SJCRH30 (cell line): ENCODE measurements around the gene ADA. TPM values are rescaled to one million over a fixed set of nuclear protein-coding genes. Genes with fewer than 3 reads are reported as not detected.

Experiments used
- DNase-seq, 2 experiments: peaks; one replicate each; pipeline ENCODE4 v3.0.0-alpha.2; 2015 to 2020
- H3K27ac ChIP-seq: fragments of 250-450 bp; sonication (Bioruptor Pico); 2 replicates; pipeline ENCODE4 v1.5.1; 2020; ENCODE audit warnings: mild to moderate bottlenecking, moderate library complexity
- H3K27me3 ChIP-seq: fragments of 250-450 bp; sonication (Bioruptor Pico); 2 replicates; pipeline ENCODE4 v1.5.1; 2020; ENCODE audit warnings: mild to moderate bottlenecking, moderate library complexity
- H3K36me3 ChIP-seq: fragments of 250-450 bp; sonication (Bioruptor Pico); 2 replicates; pipeline ENCODE4 v1.5.1; 2020; ENCODE audit warnings: mild to moderate bottlenecking, moderate library complexity
- H3K4me1 ChIP-seq: fragments of 250-450 bp; sonication (Bioruptor Pico); 2 replicates; pipeline ENCODE4 v1.5.1; 2020; ENCODE audit warnings: mild to moderate bottlenecking, moderate library complexity
- H3K4me3 ChIP-seq: fragments of 250-450 bp; sonication (Bioruptor Pico); 2 replicates; pipeline ENCODE4 v1.5.1; 2020; ENCODE audit warnings: mild to moderate bottlenecking, moderate library complexity
- H3K9me3 ChIP-seq: fragments of 250-450 bp; sonication (Bioruptor Pico); replicated peaks from 2 replicates; pipeline ENCODE4 v1.5.1; 2020; ENCODE audit warnings: mild to moderate bottlenecking, moderate library complexity
- total RNA-seq: library from RNA; depleted of rRNA; stranded (reverse); fragments of >200 nt; shearing (Covaris generic); gene quantifications from 2 replicates; pipeline ENCODE4 v1.2.3, GENCODE V29; 2014

The ADA gene
- total RNA-seq, 1 experiment from 2014 or later, result 19.0 TPM

DNA sequence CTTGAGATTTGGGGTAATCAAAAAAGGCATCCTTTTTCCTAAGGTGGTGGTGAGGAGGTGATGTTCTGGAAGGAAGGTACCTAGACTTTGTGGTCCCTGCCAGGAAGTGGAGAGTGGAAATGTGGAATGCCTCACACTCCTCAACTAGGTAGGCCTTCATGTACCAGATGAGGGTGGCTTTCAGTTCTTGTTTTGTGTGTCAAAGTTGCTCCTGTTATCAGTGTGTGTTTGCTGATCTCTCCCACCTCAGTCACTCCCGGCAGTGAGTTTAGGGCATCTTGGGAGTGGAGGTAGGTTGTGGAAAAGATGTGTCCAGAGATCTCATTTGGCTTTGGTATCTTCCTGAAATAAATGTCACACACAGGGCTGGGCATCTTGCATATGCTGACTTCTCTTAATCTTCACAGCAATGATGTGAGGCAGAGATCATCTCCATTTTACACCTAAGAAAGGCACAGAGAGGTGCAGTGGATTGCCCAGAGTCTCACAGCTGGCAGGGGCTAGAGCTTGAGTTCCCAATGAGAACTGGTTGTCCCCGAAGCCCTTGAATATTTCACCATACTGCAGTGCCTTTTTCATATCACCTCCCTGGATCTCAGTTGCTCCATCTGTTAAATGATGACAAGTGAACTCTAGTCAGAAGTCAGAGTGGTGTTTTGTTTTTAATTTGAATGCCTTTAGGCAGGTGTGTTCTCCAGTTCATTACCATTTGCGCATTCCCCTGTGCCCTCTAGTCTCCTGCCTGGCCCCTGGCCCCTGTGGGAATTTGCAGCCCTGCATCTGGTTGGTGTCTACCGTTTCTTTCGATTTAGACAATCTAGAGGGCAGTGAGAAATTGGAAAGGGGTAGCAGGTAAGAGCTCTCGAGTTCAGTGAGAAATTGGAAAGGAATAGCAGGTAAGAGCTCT, 66.2 kb downstream of the ADA start:
- Histone ChIP-seq H3K27me3 (no peaks in the 10 kb centered on the region), H3K9me3 (no peaks in the 10 kb centered on the region), H3K27ac (no peak overlapping the region), H3K36me3 (no peaks in the 10 kb centered on the region), H3K4me1 (peaks cover 16% of the 10 kb centered on the region), H3K4me3 (no peak overlapping the region)
- DNase-seq, result no peak

DNA sequence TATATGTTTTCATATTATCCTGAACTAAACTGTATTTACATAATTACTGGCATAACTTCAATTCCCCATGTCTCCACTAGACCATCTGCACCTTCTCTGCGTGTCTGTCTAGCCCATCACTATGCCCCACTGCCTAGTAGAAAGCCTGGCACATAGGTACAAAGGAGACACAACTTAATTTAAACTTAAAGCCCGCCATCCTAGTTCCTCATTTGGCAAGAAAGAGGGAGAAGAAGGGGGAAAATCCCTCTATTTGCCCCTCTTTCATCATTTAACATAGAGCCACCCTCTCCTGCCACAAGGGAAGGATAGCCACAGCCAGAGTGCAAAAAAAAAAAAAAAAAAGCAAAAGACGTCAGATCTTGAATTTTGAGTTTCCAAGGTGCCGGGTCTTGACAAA, 67.3 kb downstream of the ADA start:
- Histone ChIP-seq H3K36me3 (no peaks in the 10 kb centered on the region), H3K4me3 (no peak overlapping the region), H3K27me3 (no peaks in the 10 kb centered on the region; the same call in 1 of the 2 replicates), H3K27ac (no peak overlapping the region), H3K9me3 (no peaks in the 10 kb centered on the region), H3K4me1 (peaks cover 16% of the 10 kb centered on the region)
- DNase-seq, result no peak

DNA sequence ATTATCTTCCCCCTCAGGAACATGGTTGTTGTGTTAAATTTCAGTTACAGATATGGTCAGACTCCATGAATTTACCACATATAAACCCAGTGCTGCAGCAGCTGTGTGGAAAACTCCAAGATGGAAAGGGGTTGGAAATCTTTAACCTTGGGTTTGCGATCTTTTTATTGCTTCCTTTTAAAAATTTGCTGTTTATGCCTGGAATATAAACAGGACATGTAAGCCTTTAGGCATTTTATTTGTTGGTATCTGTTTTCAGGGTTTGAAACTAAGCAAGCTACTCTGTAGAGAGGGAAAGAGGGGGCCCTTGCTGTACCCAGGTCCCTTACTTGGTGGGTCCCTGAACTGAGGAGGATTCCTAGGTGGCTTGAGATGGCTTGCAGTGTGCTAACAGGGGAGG, 68.3 kb downstream of the ADA start:
- H3K27ac ChIP-seq, result no peak overlapping the region; the same call in 1 of the 2 replicates
- peak in 1 of 2 experiments; percentile 41 for DNase-seq
- peaks cover 16% of the 10 kb centered on the region for H3K4me1 ChIP-seq
- no peaks in the 10 kb centered on the region for H3K36me3 ChIP-seq
- H3K9me3 ChIP-seq, result no peaks in the 10 kb centered on the region
- peak overlapping the region; percentile 40 for H3K4me3 ChIP-seq
- no peaks in the 10 kb centered on the region; the same call in 1 of the 2 replicates for H3K27me3 ChIP-seq

DNA sequence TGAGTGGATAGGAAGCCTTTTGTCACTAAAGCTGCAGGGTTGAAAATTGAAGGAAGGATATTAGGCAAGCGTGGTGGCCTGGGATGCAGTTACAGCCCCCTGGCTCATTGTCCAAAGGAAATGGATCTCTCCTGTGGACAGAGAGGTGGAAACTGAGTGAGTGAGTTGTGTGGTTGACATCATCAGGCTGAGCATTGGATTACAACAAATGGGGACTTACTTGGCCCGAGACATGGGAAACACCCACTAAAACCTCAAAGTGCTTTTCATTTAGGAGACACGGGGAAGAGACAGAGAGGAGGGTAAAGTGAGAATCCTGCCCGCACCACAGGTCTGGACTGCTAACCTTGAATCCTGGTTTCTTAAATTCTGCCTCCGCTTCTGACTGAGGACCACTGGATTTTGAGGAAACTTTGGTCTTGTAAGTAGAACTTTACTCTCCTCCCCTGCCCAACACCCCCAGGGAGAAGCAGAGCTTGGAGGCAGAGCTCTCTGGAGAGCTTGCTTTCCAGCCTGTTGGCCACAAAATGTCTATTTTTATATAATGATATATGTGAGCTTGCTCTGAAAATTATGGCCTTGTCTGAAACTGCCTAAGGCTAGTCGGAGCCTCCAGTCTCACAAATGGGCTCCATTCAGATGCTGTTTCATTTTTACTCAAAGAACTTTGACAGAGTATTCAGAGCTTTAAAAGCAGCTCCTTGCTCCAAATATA, 69.0 kb downstream of the ADA start, which contains the start of gene PKIG:
TSS of gene PKIG (plus strand) at position 269 of the 715 bp plus-strand sequence. CDS start 31,978 bp downstream, outside the sequence.
- H3K27ac ChIP-seq, result peak within 1 kb of the TSS; percentile 7; the same call in 1 of the 2 replicates
- H3K9me3 ChIP-seq, result no peaks in the 10 kb centered on the region
- peak; percentile 61 to 85 for DNase-seq
- H3K4me1 ChIP-seq, result peaks cover 16% of the 10 kb centered on the region
- no peaks in the 10 kb centered on the region; the same call in 1 of the 2 replicates for H3K27me3 ChIP-seq
- peak within 1 kb of the TSS; percentile 40 for H3K4me3 ChIP-seq
- no peaks in the 10 kb centered on the region for H3K36me3 ChIP-seq

DNA sequence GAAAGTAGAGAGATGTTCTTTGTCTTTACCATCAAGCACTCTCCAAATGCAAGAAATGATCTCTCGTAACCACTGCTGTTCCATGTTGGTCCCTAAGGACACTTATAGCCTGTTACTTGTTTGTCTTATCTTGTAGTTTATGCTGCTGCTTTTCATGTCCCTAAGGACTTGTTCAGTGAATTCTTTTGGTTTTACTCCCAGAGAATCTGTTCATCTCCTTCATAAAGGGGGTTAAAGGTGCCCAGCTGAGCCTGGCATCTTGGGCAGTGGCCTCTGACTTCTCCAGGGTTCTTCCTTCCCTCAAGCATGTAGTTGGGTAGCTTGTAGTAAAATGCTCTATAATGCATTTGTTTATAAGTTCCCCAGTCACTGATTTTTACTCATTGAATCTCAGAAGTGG, 70.0 kb downstream of the ADA start:
- Histone ChIP-seq H3K27me3 (no peaks in the 10 kb centered on the region; the same call in 1 of the 2 replicates), H3K4me1 (peaks cover 19% of the 10 kb centered on the region), H3K4me3 (no peak overlapping the region), H3K9me3 (no peaks in the 10 kb centered on the region), H3K27ac (no peak overlapping the region), H3K36me3 (no peaks in the 10 kb centered on the region)
- no peak for DNase-seq

DNA sequence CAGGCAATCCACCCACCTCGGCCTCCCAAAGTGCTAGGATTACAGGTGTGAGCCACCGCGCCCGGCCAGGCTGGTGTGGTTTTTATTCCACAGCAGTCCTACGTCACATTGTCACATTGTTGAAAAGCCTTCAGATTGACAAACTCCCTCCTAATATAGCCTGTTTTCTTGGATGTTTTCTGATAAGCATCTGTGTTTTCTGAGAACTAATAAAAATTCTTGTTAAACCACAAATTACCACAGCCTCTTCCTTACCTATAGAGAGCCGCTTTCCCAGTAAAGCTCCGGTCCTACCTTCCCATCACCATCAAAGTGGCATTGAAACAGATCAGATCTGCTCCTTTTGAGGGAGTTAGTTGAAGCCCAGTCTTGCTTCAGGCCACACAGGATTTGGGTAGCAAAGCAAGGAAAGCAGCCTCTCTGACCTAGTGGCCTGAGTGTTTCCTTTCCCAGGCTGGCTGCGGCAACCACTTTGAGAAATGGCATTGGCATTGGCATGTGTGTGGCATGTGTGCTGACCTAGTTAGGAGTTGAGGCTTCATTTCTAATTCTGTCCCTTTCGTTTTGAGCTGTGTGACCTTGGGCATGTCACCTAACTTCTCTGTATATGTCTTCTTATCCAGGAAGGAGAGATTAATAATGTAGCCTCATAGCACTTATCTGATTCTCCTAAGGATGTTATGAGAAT, 70.8 kb downstream of the ADA start:
- H3K9me3 ChIP-seq, result no peaks in the 10 kb centered on the region
- no peak overlapping the region for H3K27ac ChIP-seq
- no peaks in the 10 kb centered on the region for H3K36me3 ChIP-seq
- H3K27me3 ChIP-seq, result no peaks in the 10 kb centered on the region; the same call in 1 of the 2 replicates
- no peak overlapping the region for H3K4me3 ChIP-seq
- DNase-seq, result no peak
- H3K4me1 ChIP-seq, result peaks cover 22% of the 10 kb centered on the region

DNA sequence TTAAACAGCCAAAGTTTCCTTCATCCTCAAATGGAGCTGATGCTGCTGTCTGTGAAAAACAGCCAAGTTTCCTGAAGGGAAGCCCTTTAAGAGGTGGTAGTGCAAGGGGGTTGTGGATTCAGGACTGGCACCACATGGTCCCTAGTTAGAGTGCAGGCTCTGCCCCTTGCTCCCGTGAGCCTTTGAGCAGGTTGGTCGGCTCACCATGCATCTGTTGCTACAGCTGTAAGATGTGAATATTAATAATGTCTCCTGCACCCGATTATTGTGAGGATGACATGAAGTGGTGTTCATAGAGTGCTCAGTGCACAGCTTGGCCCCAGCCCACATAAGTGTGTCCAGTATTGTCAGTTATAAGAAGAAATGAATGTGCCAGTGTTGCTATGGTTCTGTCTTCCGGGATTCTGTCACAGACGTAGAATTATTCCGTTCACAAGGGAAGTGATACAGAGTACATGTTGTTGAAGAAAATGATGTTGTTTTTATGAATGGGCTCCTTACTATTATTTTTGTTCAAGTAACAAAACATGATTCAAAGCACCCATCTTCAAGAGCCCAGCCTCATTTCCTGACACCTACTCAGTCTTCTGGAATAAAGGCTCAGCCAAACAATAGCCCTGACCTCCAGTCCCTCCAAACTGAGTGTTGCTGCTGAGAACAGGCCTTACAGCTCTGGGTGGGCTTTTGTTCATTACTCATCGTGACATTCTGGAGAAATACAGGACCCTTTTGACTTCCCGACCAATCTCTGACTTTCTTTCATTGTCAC, 72.0 kb downstream of the ADA start:
- no peaks in the 10 kb centered on the region for H3K36me3 ChIP-seq
- H3K27ac ChIP-seq, result no peak overlapping the region
- DNase-seq, result no peak

DNA sequence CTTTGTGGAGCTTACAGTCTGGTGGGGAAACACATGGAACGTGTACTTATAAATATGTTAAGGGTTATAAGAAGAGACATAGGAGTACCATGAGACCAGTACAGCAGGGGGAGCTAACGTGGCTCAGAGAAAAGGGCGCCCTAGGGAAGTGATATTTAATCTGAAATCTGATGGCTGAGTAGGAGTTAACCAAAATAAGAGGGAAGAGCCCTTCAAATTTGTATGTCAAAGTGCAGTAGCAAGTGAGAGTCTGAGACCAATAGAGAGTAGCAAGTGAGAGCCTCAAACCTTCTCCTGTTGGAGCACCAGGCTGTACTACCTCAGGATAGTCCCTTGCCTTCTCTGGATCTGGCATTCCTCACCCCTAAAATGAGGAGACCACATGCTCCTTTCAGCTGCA, 75.2 kb downstream of the ADA start:
- no peak overlapping the region for H3K27ac ChIP-seq
- H3K4me3 ChIP-seq, result no peak overlapping the region
- H3K9me3 ChIP-seq, result no peaks in the 10 kb centered on the region
- H3K36me3 ChIP-seq, result no peaks in the 10 kb centered on the region
- no peaks in the 10 kb centered on the region; the same call in 1 of the 2 replicates for H3K27me3 ChIP-seq
- peaks cover 8% of the 10 kb centered on the region for H3K4me1 ChIP-seq
- peak in 1 of 2 experiments; percentile 45 for DNase-seq

More for the DNA sequence above, 72.0 kb downstream of the ADA start:
- Histone ChIP-seq H3K27me3 (no peaks in the 10 kb centered on the region; the same call in 1 of the 2 replicates), H3K4me3 (no peak overlapping the region), H3K4me1 (peaks cover 22% of the 10 kb centered on the region), H3K9me3 (no peaks in the 10 kb centered on the region)

DNA sequence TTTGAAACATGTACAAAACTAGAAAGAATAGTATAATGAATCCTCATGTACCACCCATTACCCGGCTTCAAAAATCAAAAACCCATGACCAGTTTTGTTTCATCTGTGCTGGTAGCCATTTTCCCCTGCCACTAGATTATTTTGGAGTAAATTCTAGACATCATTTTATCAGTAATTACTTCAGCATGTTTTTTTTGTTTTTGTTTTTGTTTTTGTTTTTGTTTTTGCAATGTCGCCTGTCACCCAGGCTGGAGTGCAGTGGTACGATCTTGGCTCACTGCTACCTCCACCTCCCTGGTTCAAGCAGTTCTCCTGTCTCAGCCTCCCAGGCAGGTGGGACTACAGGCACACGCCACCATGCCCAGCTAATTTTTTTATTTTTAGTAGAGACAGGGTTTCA, 77.1 kb downstream of the ADA start:
- no peak for DNase-seq
- Histone ChIP-seq H3K4me1 (peaks cover 7% of the 10 kb centered on the region), H3K27me3 (no peaks in the 10 kb centered on the region; the same call in 1 of the 2 replicates), H3K36me3 (no peaks in the 10 kb centered on the region), H3K27ac (no peak overlapping the region), H3K9me3 (no peaks in the 10 kb centered on the region), H3K4me3 (no peak overlapping the region)

DNA sequence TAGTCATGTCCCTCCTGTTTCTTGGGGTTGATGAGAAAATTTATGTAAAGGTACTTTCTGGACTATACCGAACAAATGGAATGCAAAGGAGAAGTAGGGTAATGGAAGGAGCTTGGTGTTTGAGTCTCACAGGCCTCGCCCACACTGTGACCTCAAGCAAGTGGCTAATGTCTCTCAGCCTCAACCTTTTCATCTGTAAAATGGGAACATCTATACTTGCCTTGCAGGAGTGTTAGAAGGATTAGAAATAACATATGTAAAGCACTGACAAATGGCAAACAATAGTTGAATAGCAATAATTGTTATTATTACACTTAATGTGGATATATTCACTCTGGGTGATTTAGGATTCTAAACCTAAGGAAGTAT, 78.0 kb downstream of the ADA start:
- Histone ChIP-seq H3K4me3 (no peak overlapping the region), H3K4me1 (peaks cover 7% of the 10 kb centered on the region), H3K27ac (no peak overlapping the region), H3K36me3 (no peaks in the 10 kb centered on the region), H3K27me3 (no peaks in the 10 kb centered on the region), H3K9me3 (no peaks in the 10 kb centered on the region)
- no peak for DNase-seq

DNA sequence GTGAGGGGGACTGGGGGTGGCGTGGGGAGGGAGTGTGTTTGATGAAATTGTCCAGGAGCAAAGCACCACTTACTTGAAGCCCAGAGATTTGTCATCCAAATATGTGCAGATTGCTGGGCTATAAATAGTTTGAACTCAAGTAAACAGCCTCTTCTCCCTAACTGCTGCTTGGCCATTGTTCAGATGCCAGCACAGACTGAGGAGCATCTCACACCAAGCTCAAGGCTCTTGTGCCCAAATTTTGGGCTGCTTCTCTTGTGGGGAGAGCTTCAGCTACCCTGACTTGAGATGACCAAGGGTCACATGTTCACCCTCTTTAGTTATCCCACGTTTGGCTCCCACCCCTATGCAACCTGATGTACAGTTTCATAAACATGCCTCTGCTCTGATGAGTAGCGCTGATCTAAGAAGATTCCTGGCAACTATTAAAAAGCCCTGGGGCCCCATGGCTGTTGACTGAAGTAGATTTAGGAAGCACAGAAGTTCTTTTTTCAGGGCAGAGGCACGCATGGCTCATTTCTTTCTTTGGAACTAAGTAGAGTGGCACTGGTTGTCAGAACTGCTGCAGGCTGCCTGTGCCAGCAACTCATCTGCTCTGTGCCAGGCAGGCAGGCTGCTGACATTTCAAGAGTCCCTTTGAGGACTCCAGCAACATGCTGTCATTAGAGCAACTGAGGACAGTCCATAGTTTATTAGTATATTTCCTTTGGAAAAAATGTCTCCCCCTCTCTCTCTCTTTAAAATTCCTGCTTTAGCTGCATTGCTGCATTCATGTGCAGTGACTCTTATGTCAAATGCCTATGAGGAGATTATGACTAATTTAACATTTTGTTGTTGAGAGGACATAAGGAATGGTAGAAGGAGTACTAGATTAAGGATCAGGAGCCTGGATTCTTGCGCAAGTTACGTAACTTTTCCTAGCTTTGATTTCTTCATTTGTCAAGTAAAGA, 78.7 kb downstream of the ADA start:
- H3K27me3 ChIP-seq, result no peaks in the 10 kb centered on the region
- peaks cover 7% of the 10 kb centered on the region for H3K4me1 ChIP-seq
- no peak for DNase-seq
- H3K9me3 ChIP-seq, result no peaks in the 10 kb centered on the region
- no peak overlapping the region for H3K4me3 ChIP-seq
- no peak overlapping the region for H3K27ac ChIP-seq
- no peaks in the 10 kb centered on the region for H3K36me3 ChIP-seq

DNA sequence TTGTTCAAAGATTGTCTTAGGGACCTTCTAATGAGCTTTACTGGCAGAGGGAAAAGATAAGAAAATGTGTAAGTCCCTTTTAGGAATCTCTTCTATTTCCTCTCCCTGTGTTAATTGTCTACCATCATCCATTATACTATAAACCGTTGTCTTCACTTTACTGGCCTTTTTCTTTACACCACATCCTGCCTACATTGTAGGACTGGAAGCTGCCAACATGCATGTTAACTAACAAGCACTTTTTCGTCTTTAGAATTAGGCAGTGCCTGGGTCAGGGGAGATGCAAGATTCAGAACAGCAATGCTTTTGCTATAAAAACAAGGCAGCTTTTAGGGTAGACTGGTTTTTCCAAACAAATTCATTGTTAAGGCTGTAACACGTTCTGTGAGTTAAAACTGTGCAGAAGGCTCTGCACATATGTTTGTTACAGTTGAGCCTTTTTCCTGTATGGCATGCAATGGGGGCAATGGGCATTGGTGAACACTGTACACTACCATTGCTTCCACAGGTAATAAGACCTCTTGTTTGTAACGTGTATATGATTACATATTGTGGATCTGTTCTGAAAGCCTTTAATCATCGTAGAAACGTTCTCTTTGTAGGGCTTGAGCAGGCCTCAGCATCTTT, 80.0 kb downstream of the ADA start:
- peaks cover 3% of the 10 kb centered on the region for H3K4me1 ChIP-seq
- H3K9me3 ChIP-seq, result no peaks in the 10 kb centered on the region
- no peak overlapping the region for H3K4me3 ChIP-seq
- peaks cover 7% of the 10 kb centered on the region; the same call in 1 of the 2 replicates for H3K27me3 ChIP-seq
- no peaks in the 10 kb centered on the region for H3K36me3 ChIP-seq
- no peak for DNase-seq
- no peak overlapping the region for H3K27ac ChIP-seq

DNA sequence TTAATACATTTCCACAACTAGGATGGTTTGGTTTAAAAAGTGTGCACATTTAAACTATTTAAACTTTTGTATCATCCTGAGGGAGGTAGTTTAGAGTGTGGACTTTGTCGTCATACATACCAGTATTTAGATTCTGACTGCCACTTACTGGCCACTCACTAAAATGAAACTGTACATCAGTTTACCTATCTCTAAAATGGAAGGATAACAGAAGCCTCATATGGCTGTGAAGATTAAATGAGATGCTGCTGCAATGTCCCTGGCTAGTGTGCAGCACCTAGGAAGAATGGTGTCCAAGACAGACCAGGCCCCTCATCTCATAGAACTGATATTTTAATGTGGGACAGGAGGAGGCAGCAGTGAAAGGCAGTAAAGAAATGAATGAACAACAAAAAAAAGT, 81.1 kb downstream of the ADA start:
- Histone ChIP-seq H3K4me3 (no peak overlapping the region), H3K4me1 (no peaks in the 10 kb centered on the region; the same call in 1 of the 2 replicates), H3K9me3 (no peaks in the 10 kb centered on the region), H3K36me3 (no peaks in the 10 kb centered on the region), H3K27ac (no peak overlapping the region), H3K27me3 (peaks cover 10% of the 10 kb centered on the region; the same call in 1 of the 2 replicates)
- DNase-seq, result no peak
